ENCODE measurements around the gene SNW1. TPM values are rescaled to one million over a fixed set of nuclear protein-coding genes. Genes with fewer than 3 reads are reported as not detected.

Gene SNW1
- 100 to 1,000 TPM in 1 of 2 experiments, 10 to 100 TPM in 1; 96.8 to 106 TPM for total RNA-seq

GRCh38 chr14:77760381-77761204 is at the start of gene SNW1:
SNW1 (minus strand) TSS chr14:77761156; CDS start chr14:77761127, 29 bp downstream.

GRCh38 chr14:77799863-77800730 is 39.1 kb upstream of the SNW1 start, which contains the start of gene ADCK1:
ADCK1 (plus strand) TSS chr14:77800109; CDS start chr14:77818979, 18,870 bp downstream.

GRCh38 chr14:77707724-77708408 is 53.1 kb downstream of the SNW1 start, which contains the start of the genes ALKBH1 and SLIRP:
ALKBH1 (minus strand) TSS chr14:77708023; CDS start chr14:77708004, 19 bp downstream.
SLIRP (plus strand) TSS chr14:77708103; CDS start chr14:77708112, 9 bp downstream.

Other genes with a start within 250 kb of the SNW1 start
- gene SPTLC2, start 144.5 kb downstream of the SNW1 start, total RNA-seq = 10 to 100 TPM; 45.9 to 46.6 TPM
- 10 to 100 TPM; 11.0 to 14.0 TPM for gene ALKBH1, start 53.1 kb downstream of the SNW1 start, total RNA-seq
- 10 to 100 TPM; 52.8 to 55.1 TPM for gene SLIRP, start 53.1 kb downstream of the SNW1 start, total RNA-seq
- gene ADCK1, start 39.0 kb upstream of the SNW1 start, total RNA-seq = 1 to 10 TPM; 3.9 to 4.4 TPM

All from activated naive CD4-positive, alpha-beta T cell treated with anti-CD3 and anti-CD28 coated beads, Interleukin-2, amount 10 ng/mL, durations not matched to agents 5 hours and 36 hours (primary cell).